Central memory CD8-positive, alpha-beta T cell (primary cell): ENCODE data around the gene SYT12.
A peak's percentile ranks its signal among the peaks of the same experiment; 100 is the strongest.

ENCODE experiments used
- ATAC-seq: fragments of 150-1000 bp; cut with Tn5 transposase; replicated peaks from 2 replicates; pipeline ENCODE4 v1.10.0; 2022; ENCODE audit warnings: mild to moderate bottlenecking, moderate FRiP score, moderate number of reproducible peaks; ENCODE audit not compliant: poor library complexity, severe bottlenecking; ENCODE audit errors: extremely low read depth
- DNase-seq, 2 donors: peaks; one replicate each; pipeline ENCODE4 v3.0.0; 2021; ENCODE audit warnings: low spot score in 2 of 2
- H3K27ac Mint-ChIP-seq: one replicate; pipeline ENCODE4 v1.8.0; 2022; ENCODE audit warnings: low read depth, mild to moderate bottlenecking, moderate library complexity, mixed read lengths
- H3K27me3 Mint-ChIP-seq: one replicate; pipeline ENCODE4 v1.8.0; 2022; ENCODE audit warnings: mixed read lengths
- H3K36me3 Mint-ChIP-seq: one replicate; pipeline ENCODE4 v1.8.0; 2022; ENCODE audit warnings: mild to moderate bottlenecking, moderate library complexity, mixed read lengths; ENCODE audit not compliant: insufficient read depth
- H3K4me1 Mint-ChIP-seq: one replicate; pipeline ENCODE4 v1.8.0; 2022; ENCODE audit warnings: mixed read lengths
- H3K4me3 Mint-ChIP-seq: one replicate; pipeline ENCODE4 v1.8.0; 2022; ENCODE audit warnings: mild to moderate bottlenecking, moderate library complexity, mixed read lengths
- H3K9me3 Mint-ChIP-seq: one replicate; pipeline ENCODE4 v1.8.0; 2022; ENCODE audit warnings: mixed read lengths

Gene SYT12

GRCh38 chr11:67079065-67079705, 56.3 kb downstream of the SYT12 start:
- no peaks in the 10 kb centered on the region for H3K27me3 Mint-ChIP-seq
- ATAC-seq (no peak), DNase-seq (no peak)
- H3K4me1 Mint-ChIP-seq, result peaks cover 6% of the 10 kb centered on the region
- no peak overlapping the region for H3K4me3 Mint-ChIP-seq
- H3K27ac Mint-ChIP-seq, result no peak overlapping the region
- H3K36me3 Mint-ChIP-seq, result peaks cover 2% of the 10 kb centered on the region
- no peaks in the 10 kb centered on the region for H3K9me3 Mint-ChIP-seq

DNA sequence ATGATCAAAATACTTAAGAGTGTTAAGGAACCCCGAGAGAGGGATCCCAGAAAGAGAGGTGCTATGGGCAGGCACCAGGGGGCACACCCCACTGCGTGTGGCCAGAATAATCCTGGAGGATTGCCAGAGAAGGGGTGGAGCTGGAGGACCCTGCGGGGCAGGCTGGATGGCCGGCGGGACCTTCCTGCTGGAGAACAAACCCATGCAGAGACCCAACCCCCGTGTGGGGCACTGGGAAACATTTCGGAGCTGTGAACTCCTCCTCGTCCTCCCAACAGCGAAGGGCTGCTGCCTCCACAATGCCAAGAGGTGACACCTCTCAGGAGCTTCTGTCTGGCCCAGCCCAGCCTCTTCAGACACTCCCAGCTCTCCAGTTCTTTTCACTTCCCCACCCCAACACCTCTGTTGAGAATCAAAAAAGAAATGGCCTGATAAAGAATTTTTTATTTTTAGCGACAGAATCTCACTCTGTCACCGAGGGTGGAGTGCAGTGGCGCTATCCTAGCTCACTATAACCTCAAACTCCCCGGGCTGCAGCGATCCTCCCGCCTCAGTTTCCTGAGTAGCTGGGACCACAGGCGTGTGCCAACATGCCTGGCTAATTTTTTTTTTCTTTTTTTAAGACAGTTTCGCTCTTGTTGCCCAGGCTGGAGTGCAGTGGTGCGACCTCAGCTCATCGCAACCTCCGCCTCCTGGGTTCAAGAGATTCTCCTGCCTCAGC, 59.3 kb downstream of the SYT12 start:
- Mint-ChIP-seq H3K4me3 (peak overlapping the region; percentile 20), H3K27ac (no peak overlapping the region)

DNA sequence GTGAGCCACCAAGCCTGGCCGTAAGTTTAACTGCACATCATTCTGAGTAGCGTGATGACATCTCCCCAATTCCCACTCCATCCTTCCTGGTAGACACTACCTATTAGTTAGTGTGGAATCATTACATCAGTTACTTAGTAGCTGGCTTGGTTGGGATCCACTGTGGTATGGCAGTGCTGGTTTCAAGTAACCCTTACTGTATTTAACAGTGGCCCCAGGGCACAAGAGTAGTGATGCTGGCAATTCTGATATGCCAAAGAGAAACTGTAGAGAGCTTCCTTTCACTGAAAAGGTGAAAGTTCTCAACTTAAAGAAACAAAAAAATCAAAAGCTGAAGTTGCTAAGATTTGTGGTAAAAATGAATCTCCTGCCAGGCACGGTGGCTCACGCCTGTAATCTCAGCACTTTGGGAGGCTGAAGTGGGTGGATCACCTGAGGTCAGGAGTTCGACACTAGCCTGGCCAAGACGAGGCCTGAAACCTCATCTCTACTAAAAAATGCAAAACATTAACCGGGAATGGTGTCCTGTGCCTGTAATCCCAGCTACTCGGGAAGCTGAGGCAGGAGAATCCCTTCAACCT, 60.9 kb downstream of the SYT12 start:
- ATAC-seq (no peak), DNase-seq (no peak)
- peaks cover 2% of the 10 kb centered on the region for H3K36me3 Mint-ChIP-seq
- H3K9me3 Mint-ChIP-seq, result no peaks in the 10 kb centered on the region
- H3K4me3 Mint-ChIP-seq, result no peak overlapping the region
- no peak overlapping the region for H3K27ac Mint-ChIP-seq
- no peaks in the 10 kb centered on the region for H3K27me3 Mint-ChIP-seq
- peaks cover 6% of the 10 kb centered on the region for H3K4me1 Mint-ChIP-seq

More for the DNA sequence above, 59.3 kb downstream of the SYT12 start:
- no peaks in the 10 kb centered on the region for H3K27me3 Mint-ChIP-seq
- no peak for ATAC-seq
- H3K9me3 Mint-ChIP-seq, result no peaks in the 10 kb centered on the region
- DNase-seq, result no peak
- peaks cover 2% of the 10 kb centered on the region for H3K36me3 Mint-ChIP-seq
- H3K4me1 Mint-ChIP-seq, result peaks cover 6% of the 10 kb centered on the region

GRCh38 chr11:67085617-67086016, 62.7 kb downstream of the SYT12 start:
- peaks cover 2% of the 10 kb centered on the region for H3K36me3 Mint-ChIP-seq
- DNase-seq, result no peak
- H3K4me3 Mint-ChIP-seq, result no peak overlapping the region
- H3K27ac Mint-ChIP-seq, result no peak overlapping the region
- peaks cover 6% of the 10 kb centered on the region for H3K4me1 Mint-ChIP-seq
- no peak for ATAC-seq
- no peaks in the 10 kb centered on the region for H3K9me3 Mint-ChIP-seq
- no peaks in the 10 kb centered on the region for H3K27me3 Mint-ChIP-seq

DNA sequence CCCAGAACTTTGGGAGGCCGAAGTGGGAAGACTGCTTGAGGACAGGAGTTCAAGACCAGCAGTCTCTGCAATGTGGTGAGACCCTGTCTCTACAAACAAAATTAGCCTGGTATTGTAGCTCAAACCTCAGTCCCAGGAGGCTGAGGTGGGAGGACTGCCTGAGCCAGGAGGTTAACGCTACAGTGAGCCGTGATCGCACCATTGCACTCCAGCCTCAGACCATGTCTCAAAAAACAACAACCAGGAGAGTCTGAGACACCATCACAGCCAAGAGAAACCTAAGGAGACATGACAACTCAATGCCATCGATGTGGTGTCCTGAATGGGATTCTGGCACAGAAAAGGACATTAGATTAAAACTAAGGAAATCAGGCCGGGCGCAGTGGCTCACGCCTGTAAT, 67.8 kb downstream of the SYT12 start:
- Mint-ChIP-seq H3K4me3 (no peak overlapping the region), H3K4me1 (no peaks in the 10 kb centered on the region), H3K27me3 (no peaks in the 10 kb centered on the region), H3K36me3 (no peaks in the 10 kb centered on the region), H3K27ac (no peak overlapping the region), H3K9me3 (no peaks in the 10 kb centered on the region)
- no peak for ATAC-seq
- no peak for DNase-seq

- Mint-ChIP-seq H3K27ac (no peak overlapping the region), H3K27me3 (no peaks in the 10 kb centered on the region), H3K9me3 (no peaks in the 10 kb centered on the region), H3K4me1 (peaks cover 5% of the 10 kb centered on the region), H3K4me3 (no peak overlapping the region), H3K36me3 (no peaks in the 10 kb centered on the region)
- no peak for ATAC-seq
- DNase-seq, result no peak
Measured at GRCh38 chr11:67095214-67095507, 72.2 kb downstream of the SYT12 start.

- DNase-seq (no peak), ATAC-seq (no peak)
- H3K4me3 Mint-ChIP-seq, result no peak overlapping the region
- no peaks in the 10 kb centered on the region for H3K9me3 Mint-ChIP-seq
- H3K36me3 Mint-ChIP-seq, result no peaks in the 10 kb centered on the region
- peak overlapping the region; percentile 72 for H3K27ac Mint-ChIP-seq
- H3K4me1 Mint-ChIP-seq, result peaks cover 13% of the 10 kb centered on the region
- no peaks in the 10 kb centered on the region for H3K27me3 Mint-ChIP-seq
Measured at GRCh38 chr11:67098799-67099429, 76.0 kb downstream of the SYT12 start.

- H3K27me3 Mint-ChIP-seq, result no peaks in the 10 kb centered on the region
- no peak overlapping the region for H3K4me3 Mint-ChIP-seq
- no peaks in the 10 kb centered on the region for H3K9me3 Mint-ChIP-seq
- peak overlapping the region; percentile 72 for H3K27ac Mint-ChIP-seq
- ATAC-seq, result no peak
- DNase-seq, result no peak
- peaks cover 21% of the 10 kb centered on the region for H3K4me1 Mint-ChIP-seq
- H3K36me3 Mint-ChIP-seq, result peaks cover under 1% of the 10 kb centered on the region
Measured at GRCh38 chr11:67099831-67100324, 76.9 kb downstream of the SYT12 start.
